MM.1S (cell line): Measurements from ENCODE around the gene DOC2A.

Experiments used
- DNase-seq: peaks from one replicate; pipeline ENCODE4 v3.0.0-alpha.2; 2015
- H2AFZ ChIP-seq: fragments of 300-600 bp; sonication (generic); 2 replicates; pipeline ENCODE4 v1.6.0; 2016; ENCODE audit warnings: antibody characterized with exemption, low read length
- H3F3A ChIP-seq: fragments of 300-600 bp; sonication (generic); 2 replicates; pipeline ENCODE4 v1.6.1; 2016; ENCODE audit warnings: mild to moderate bottlenecking, antibody characterized with exemption, low read length, moderate library complexity, mixed read lengths; ENCODE audit not compliant: insufficient read depth
- H3K27ac ChIP-seq: fragments of 300-600 bp; sonication (generic); 2 replicates; pipeline ENCODE4 v1.5.1; 2016; ENCODE audit warnings: mild to moderate bottlenecking, low read length
- H3K27me3 ChIP-seq: fragments of 300-600 bp; sonication (generic); replicated peaks from 2 replicates; pipeline ENCODE4 v1.6.0; 2016; ENCODE audit warnings: low read length; ENCODE audit not compliant: insufficient read depth
- H3K36me3 ChIP-seq: fragments of 300-600 bp; sonication (generic); replicated peaks from 2 replicates; pipeline ENCODE4 v1.6.1; 2016; ENCODE audit warnings: mild to moderate bottlenecking, low read length, mixed read lengths; ENCODE audit not compliant: insufficient read depth
- H3K4me1 ChIP-seq: fragments of 300-600 bp; sonication (generic); 2 replicates; pipeline ENCODE4 v1.6.1; 2016; ENCODE audit warnings: low read length, mixed read lengths
- H3K4me2 ChIP-seq: fragments of 300-600 bp; sonication (generic); 2 replicates; pipeline ENCODE4 v1.6.0; 2016; ENCODE audit warnings: low read depth, low read length
- H3K4me3 ChIP-seq: fragments of 300-600 bp; sonication (generic); 2 replicates; pipeline ENCODE4 v1.5.1; 2016; ENCODE audit warnings: low read length, mixed read lengths
- H3K79me2 ChIP-seq: fragments of 300-600 bp; sonication (generic); 2 replicates; pipeline ENCODE4 v1.6.1; 2016; ENCODE audit warnings: mixed run types, low read length, mixed read lengths
- H3K9ac ChIP-seq: fragments of 300-600 bp; sonication (generic); 2 replicates; pipeline ENCODE4 v1.6.1; 2016; ENCODE audit warnings: low read length, mixed read lengths
- H3K9me2 ChIP-seq: fragments of 300-600 bp; sonication (generic); replicated peaks from 2 replicates; pipeline ENCODE4 v1.6.1; 2016; ENCODE audit warnings: mild to moderate bottlenecking, low read length, mixed read lengths; ENCODE audit not compliant: insufficient read depth
- H3K9me3 ChIP-seq: fragments of 300-600 bp; sonication (generic); replicated peaks from 2 replicates; pipeline ENCODE4 v1.6.1; 2016; ENCODE audit warnings: mild to moderate bottlenecking, low read length, mixed read lengths; ENCODE audit not compliant: insufficient read depth
- H4K20me1 ChIP-seq: fragments of 300-600 bp; sonication (generic); 2 replicates; pipeline ENCODE4 v1.6.1; 2016; ENCODE audit warnings: mild to moderate bottlenecking, low read length, moderate library complexity, mixed read lengths; ENCODE audit not compliant: insufficient read depth
- EZH2 ChIP-seq: fragments of 300-600 bp; sonication (generic); optimal IDR thresholded peaks from 2 replicates; pipeline ENCODE3; 2017; ENCODE audit warnings: low read depth, mild to moderate bottlenecking, antibody characterized with exemption, low read length, mixed read lengths
- EZH2phosphoT487 ChIP-seq: fragments of 300-600 bp; sonication (generic); IDR thresholded peaks from 2 replicates; pipeline ENCODE4 v1.6.1; 2018; ENCODE audit warnings: antibody characterized with exemption, low read length
- TF ChIP-seq, protein P1 (sequence below): fragments of 300-600 bp; sonication (generic); IDR thresholded peaks from 2 replicates; pipeline ENCODE4 v1.5.1; 2016; ENCODE audit warnings: antibody characterized with exemption, low read length, mixed read lengths

Gene DOC2A

DNA sequence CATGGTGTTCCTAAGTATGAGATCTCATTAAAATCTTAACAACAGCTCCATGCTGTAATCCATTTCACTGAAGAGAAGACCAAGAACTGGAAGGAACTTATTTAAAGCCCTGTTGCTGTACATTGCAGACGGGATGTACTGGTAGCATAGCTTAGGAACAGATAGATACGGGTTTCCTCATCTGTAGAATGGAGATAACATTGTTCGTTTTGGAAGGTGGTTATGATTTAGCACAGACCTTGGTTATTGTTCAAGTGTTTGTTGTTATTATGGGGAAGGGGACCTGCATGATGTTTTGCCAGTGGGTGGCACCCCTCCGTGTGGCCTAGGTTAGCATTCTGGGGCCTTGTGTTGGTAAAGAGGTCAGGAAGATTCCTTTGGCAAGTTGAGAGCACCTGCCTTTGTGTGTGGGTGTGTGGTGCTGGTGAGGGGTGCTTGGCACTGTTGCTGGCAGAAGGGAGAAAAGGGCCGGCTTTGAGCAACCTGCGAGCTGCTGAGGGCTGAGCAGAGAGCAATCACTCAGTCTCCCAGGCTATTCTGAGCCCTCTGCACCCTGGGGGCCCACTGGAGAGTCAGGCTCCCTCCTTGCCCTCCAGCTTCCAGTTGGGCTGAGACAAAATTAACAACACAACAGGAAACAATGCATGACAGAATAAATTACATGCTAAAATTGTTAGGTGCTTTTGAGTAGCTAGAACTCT, 34.9 kb downstream of the DOC2A start:
- H3K27me3 ChIP-seq = no peaks in the 10 kb centered on the region

DNA sequence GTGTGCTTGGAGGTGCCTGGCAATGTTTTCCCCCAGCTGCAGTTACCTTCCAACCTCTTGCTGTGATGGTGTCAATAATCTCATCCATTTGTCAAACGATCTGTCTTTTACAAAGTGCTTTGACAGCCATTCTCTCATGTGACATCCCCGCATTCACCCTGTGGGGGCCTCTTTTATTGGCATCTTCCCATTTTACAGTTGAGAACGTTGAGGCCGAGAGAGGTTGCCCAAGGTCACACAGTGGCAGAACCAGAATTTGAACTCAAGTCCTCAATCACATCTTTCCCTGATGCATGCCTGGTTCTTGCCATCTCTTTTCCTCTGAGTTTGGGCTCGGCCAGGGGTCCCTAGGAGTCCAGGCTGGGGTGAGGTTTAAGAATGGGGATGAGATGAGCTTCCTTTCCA, 35.7 kb downstream of the DOC2A start:
- DNase-seq = no peak
- Histone ChIP-seq H3K27me3 (no peaks in the 10 kb centered on the region), H3F3A (no peaks in the 10 kb centered on the region), H3K36me3 (no peaks in the 10 kb centered on the region), H3K27ac (no peak overlapping the region), H3K9me2 (no peaks in the 10 kb centered on the region), H3K4me3 (peak overlapping the region; percentile 99), H4K20me1 (no peaks in the 10 kb centered on the region), H3K4me2 (peak overlapping the region; percentile 87), H3K9me3 (no peaks in the 10 kb centered on the region), H2AFZ (no peak overlapping the region), H3K79me2 (peaks cover 45% of the 10 kb centered on the region), H3K4me1 (peaks cover 19% of the 10 kb centered on the region), H3K9ac (peak overlapping the region; percentile 93; the same call in 1 of the 2 replicates)
- TF ChIP-seq, protein P1, sequence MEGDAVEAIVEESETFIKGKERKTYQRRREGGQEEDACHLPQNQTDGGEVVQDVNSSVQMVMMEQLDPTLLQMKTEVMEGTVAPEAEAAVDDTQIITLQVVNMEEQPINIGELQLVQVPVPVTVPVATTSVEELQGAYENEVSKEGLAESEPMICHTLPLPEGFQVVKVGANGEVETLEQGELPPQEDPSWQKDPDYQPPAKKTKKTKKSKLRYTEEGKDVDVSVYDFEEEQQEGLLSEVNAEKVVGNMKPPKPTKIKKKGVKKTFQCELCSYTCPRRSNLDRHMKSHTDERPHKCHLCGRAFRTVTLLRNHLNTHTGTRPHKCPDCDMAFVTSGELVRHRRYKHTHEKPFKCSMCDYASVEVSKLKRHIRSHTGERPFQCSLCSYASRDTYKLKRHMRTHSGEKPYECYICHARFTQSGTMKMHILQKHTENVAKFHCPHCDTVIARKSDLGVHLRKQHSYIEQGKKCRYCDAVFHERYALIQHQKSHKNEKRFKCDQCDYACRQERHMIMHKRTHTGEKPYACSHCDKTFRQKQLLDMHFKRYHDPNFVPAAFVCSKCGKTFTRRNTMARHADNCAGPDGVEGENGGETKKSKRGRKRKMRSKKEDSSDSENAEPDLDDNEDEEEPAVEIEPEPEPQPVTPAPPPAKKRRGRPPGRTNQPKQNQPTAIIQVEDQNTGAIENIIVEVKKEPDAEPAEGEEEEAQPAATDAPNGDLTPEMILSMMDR = no peak
- TF ChIP-seq EZH2 (no peak), EZH2phosphoT487 (no peak)

More for the DNA sequence above, 34.9 kb downstream of the DOC2A start:
- Histone ChIP-seq H3K9me2 (no peaks in the 10 kb centered on the region), H3K36me3 (0 out of 2 replicates have a peak, but pooled peaks cover 2% of the 10 kb centered on the region), H3F3A (no peaks in the 10 kb centered on the region), H3K27ac (no peak overlapping the region), H3K4me3 (peak overlapping the region; percentile 99; the same call in 1 of the 2 replicates), H3K9ac (peak overlapping the region; percentile 93; the same call in 1 of the 2 replicates), H3K4me2 (peak overlapping the region; percentile 87), H3K79me2 (peaks cover 45% of the 10 kb centered on the region), H2AFZ (no peak overlapping the region), H4K20me1 (no peaks in the 10 kb centered on the region), H3K4me1 (peaks cover 19% of the 10 kb centered on the region), H3K9me3 (no peaks in the 10 kb centered on the region)
- TF ChIP-seq EZH2 = no peak
- TF ChIP-seq, protein P1 = no peak
- TF ChIP-seq EZH2phosphoT487 = no peak
- DNase-seq = no peak

DNA sequence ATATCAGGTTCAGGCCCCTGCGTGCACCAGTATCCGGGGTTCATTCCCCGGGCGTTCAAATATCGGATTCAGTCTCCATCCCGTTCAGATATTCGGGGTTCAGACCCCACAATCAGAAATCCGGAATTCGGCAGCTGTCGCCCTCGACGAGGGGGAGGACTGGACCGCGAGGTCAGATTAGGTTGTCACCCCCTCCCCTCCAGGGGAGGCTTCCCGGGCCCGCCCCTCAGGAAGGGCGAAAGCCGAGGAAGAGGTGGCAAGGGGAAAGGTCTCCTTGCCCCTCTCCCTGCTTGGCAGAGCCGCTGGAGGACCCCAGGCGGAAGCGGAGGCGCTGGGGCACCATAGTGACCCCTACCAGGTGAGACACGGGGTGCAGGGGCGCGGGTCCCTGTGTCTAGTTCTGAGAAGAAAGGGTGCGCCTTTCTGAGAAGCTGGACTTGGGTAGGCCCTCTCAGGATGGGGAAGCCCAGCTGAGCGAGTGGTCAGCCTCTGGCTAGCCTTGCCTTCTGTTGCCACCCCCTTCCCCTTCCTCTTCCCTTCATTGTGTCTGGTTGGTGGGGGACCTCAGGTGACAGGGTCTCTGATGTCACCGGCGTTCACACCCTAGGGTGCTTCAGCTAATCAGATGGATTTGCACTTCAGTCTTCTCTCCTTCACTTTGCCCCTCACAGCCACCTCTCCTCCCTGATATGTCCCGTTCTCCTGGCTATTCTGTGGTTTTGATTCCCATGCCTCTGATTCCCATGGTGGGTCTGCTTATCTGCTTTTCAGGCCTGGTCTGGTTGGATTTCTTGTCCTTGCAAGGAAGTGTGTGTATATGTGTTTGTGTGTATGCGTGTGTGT, 36.3 kb downstream of the DOC2A start:
- Histone ChIP-seq H3K79me2 (peaks cover 45% of the 10 kb centered on the region), H2AFZ (peak overlapping the region; percentile 97), H3K9ac (peak overlapping the region; percentile 93), H3K27ac (peak overlapping the region; percentile 50; the same call in 1 of the 2 replicates), H3K36me3 (no peaks in the 10 kb centered on the region), H3K4me1 (peaks cover 19% of the 10 kb centered on the region), H3K27me3 (no peaks in the 10 kb centered on the region), H3K4me2 (peak overlapping the region; percentile 87), H3K9me2 (no peaks in the 10 kb centered on the region), H4K20me1 (no peaks in the 10 kb centered on the region), H3K9me3 (no peaks in the 10 kb centered on the region), H3K4me3 (peak overlapping the region; percentile 99), H3F3A (no peaks in the 10 kb centered on the region)
- DNase-seq = no peak
- TF ChIP-seq EZH2 (no peak), EZH2phosphoT487 (no peak)
- TF ChIP-seq, protein P1 = no peak
